ENCODE results near the gene MYO5C. TPM values are rescaled to one million over a fixed set of nuclear protein-coding genes. Genes with fewer than 3 reads are reported as not detected.

The MYO5C gene
- total and polyA plus RNA-seq, 2 donors from 2014 or later = 4.6 to 41.6 TPM

DNA sequence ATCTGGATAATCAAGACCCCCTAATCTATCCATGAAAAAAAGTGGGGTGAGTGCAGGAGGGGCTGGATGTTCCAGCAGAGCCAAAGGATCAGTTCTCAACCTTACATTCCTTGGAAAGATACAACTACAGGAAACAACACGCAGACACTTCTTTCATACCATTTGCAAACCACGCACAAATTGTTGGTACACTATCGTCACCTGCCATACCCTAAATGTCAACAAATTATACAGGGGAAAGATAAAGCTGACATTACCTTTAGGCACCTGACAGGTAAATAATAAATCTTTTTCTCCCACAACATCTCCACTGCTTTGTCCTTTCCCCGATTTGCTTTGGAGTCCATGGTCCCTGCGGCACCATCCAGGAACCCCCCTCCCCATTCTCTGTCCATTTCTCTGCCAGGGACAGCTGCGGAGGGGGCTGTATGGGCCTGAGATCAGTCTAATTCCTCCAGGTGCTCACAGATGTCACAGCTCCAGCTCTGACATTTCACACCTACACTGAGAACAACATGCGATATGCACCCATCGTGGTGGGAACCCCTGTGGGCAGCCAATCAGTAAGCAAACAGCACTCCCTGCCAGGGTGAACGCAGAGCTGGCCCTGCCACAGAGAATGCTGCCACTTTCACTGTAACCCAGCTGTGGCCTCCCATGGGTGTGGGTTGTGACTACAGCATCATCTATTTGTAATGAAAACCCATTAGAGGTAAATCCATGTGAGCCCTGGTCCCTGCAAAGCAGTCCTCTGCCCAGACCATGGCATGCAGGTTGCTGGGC, 145.4 kb downstream of the MYO5C start:
- no peak overlapping the region for H3K27ac ChIP-seq (ENCODE audit: low read depth in 2 of 2, low read length in 2 of 2)
- TF ChIP-seq CTCF (IDR thresholded peaks at IDR 0.05; ENCODE audit: borderline replicate concordance, extremely low read depth, insufficient read depth) = no peak
- H3K9ac ChIP-seq (ENCODE audit: low read length in 3 of 3) = no peak overlapping the region
- H3K36me3 ChIP-seq (ENCODE audit: control insufficient read depth in 2 of 3, insufficient read depth in 3 of 3, low read length in 3 of 3) = peaks cover 0 to 11% (median 8%) of the 10 kb centered on the region in 3 donors
- H3K27me3 ChIP-seq (ENCODE audit: control insufficient read depth, insufficient read depth, low read length) = no peaks in the 10 kb centered on the region
- no peak for DNase-seq
- H3K4me1 ChIP-seq (ENCODE audit: control insufficient read depth in 2 of 3, insufficient read depth in 2 of 3, low read depth in 1 of 3, low read length in 3 of 3) = no peaks in the 10 kb centered on the region
- H3K4me3 ChIP-seq (ENCODE audit: low read length in 3 of 3) = no peak overlapping the region
- intact Hi-C loops (cut with DNase I) = no loop called here
- no peaks in the 10 kb centered on the region for H3K9me3 ChIP-seq (ENCODE audit: control insufficient read depth in 2 of 3, insufficient read depth in 1 of 3, low read length in 3 of 3)
- no peak for FAIRE-seq

DNA sequence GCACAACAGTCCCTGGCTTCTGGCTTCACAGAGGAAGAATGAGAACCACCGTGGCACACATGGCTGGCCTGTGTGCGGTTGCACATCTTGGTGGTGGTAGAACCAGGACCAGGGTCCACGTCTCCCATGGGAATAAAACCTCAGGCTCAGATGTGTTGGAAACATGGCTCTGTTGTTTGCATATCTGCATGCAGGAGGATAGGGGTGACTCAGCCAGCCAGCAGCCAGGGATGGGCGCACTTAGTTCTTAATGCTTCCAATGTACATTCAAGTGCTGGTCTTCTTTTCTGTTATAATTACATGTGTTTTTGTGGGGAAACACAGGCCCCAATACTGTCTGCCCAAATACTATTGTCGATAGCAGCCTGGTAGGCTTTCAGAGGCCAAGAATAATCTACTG, 147.2 kb downstream of the MYO5C start:
- DNase-seq (no peak), FAIRE-seq (no peak)
- TF ChIP-seq CTCF (IDR thresholded peaks at IDR 0.05; ENCODE audit: borderline replicate concordance, extremely low read depth, insufficient read depth) = no peak
- Histone ChIP-seq H3K4me1 (ENCODE audit: control insufficient read depth in 2 of 3, insufficient read depth in 2 of 3, low read depth in 1 of 3, low read length in 3 of 3) (no peaks in the 10 kb centered on the region), H3K9me3 (ENCODE audit: control insufficient read depth in 2 of 3, insufficient read depth in 1 of 3, low read length in 3 of 3) (no peaks in the 10 kb centered on the region), H3K27ac (ENCODE audit: low read depth in 2 of 2, low read length in 2 of 2) (no peak overlapping the region), H3K27me3 (ENCODE audit: control insufficient read depth, insufficient read depth, low read length) (no peaks in the 10 kb centered on the region), H3K9ac (ENCODE audit: low read length in 3 of 3) (no peak overlapping the region), H3K4me3 (ENCODE audit: low read length in 3 of 3) (no peak overlapping the region), H3K36me3 (ENCODE audit: control insufficient read depth in 2 of 3, insufficient read depth in 3 of 3, low read length in 3 of 3) (peaks cover 0 to 8% (median 8%) of the 10 kb centered on the region in 3 donors)
- intact Hi-C loops (cut with DNase I) = no loop called here

GRCh38 chr15:52146776-52147175, 148.8 kb downstream of the MYO5C start:
- Histone ChIP-seq H3K27me3 (ENCODE audit: control insufficient read depth, insufficient read depth, low read length) (no peaks in the 10 kb centered on the region), H3K27ac (ENCODE audit: low read depth in 2 of 2, low read length in 2 of 2) (no peak overlapping the region), H3K36me3 (ENCODE audit: control insufficient read depth in 2 of 3, insufficient read depth in 3 of 3, low read length in 3 of 3) (peaks cover 0 to 8% (median 4%) of the 10 kb centered on the region in 3 donors), H3K4me3 (ENCODE audit: low read length in 3 of 3) (no peak overlapping the region), H3K9ac (ENCODE audit: low read length in 3 of 3) (no peak overlapping the region), H3K9me3 (ENCODE audit: control insufficient read depth in 2 of 3, insufficient read depth in 1 of 3, low read length in 3 of 3) (no peaks in the 10 kb centered on the region), H3K4me1 (ENCODE audit: control insufficient read depth in 2 of 3, insufficient read depth in 2 of 3, low read depth in 1 of 3, low read length in 3 of 3) (no peaks in the 10 kb centered on the region)
- FAIRE-seq = no peak
- DNase-seq = no peak
- TF ChIP-seq CTCF (IDR thresholded peaks at IDR 0.05; ENCODE audit: borderline replicate concordance, extremely low read depth, insufficient read depth) = no peak
- intact Hi-C loops (cut with DNase I) = no loop called here
